WERI-Rb-1 (cell line): ENCODE data around the gene MMRN2.
"Not testable (repeated sequence)": the region's sequence is repeated elsewhere in the genome, so short reads cannot be mapped to it uniquely, and the experiment has no call there.

Source experiments
- DNase-seq: peaks from one replicate; pipeline ENCODE4 v3.0.0-alpha.2; 2020
- H3K27ac ChIP-seq: fragments of 250-450 bp; sonication (Bioruptor Pico); 2 replicates; pipeline ENCODE4 v1.5.1; 2020; ENCODE audit warnings: mild to moderate bottlenecking, moderate library complexity
- H3K27me3 ChIP-seq: fragments of 250-450 bp; sonication (Bioruptor Pico); 2 replicates; pipeline ENCODE4 v1.5.1; 2021; ENCODE audit warnings: mild to moderate bottlenecking, low read depth, moderate library complexity; ENCODE audit not compliant: insufficient read depth, severe bottlenecking
- H3K36me3 ChIP-seq: fragments of 250-450 bp; sonication (Bioruptor Pico); 2 replicates; pipeline ENCODE4 v1.5.1; 2020; ENCODE audit warnings: mild to moderate bottlenecking, moderate library complexity
- H3K4me3 ChIP-seq: 2 replicates; pipeline ENCODE4 v1.5.1; 2011; ENCODE audit warnings: low read depth, mild to moderate bottlenecking, control low read depth, low read length
- H3K9me3 ChIP-seq: fragments of 250-450 bp; sonication (Bioruptor Pico); 2 replicates; pipeline ENCODE4 v1.5.1; 2021; ENCODE audit warnings: mild to moderate bottlenecking, moderate library complexity; ENCODE audit not compliant: severe bottlenecking
- TF ChIP-seq, protein P1 (sequence below): IDR thresholded peaks from 2 replicates; pipeline ENCODE4 v1.5.1; 2011; ENCODE audit warnings: low read depth, mild to moderate bottlenecking, control low read depth, inconsistent platforms, low read length

Gene MMRN2

DNA sequence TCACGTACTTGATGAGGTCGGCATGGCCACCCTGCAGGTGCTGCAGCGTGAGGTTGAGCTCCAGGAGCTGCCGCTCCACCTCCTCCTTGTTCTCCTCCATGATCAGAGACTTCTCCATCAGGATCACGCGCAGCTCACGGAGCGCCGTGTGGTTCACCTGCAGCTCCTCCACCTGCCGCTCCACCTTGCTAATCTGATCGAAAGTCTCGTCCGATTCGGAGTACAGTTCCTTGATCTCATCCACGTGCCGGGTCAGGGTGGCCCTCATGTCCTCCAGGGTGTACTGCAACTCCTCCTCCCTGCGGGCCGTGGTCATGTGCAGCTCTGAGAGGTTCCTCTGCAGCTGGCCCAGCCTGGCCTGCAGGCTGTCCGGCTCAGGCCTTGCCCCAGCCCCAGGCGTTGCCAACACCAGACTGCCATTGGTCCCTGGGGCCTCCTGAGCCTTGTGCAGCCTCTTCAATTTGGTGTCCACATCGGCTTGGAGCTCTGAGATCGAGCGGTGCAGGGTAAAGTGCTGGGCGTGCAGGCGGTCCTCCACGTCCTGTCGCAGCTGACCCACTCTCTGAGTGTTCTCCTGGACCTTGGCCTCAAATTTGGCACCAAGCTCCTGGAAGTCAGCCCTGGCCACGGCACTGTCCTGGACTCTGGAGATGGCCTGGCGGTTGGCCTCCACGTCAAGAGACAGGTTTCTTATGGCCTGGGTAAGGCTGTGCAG is 13.9 kb downstream of the MMRN2 start:
- no peaks in the 10 kb centered on the region for H3K36me3 ChIP-seq
- H3K27ac ChIP-seq: no peak overlapping the region
- TF ChIP-seq, protein P1, sequence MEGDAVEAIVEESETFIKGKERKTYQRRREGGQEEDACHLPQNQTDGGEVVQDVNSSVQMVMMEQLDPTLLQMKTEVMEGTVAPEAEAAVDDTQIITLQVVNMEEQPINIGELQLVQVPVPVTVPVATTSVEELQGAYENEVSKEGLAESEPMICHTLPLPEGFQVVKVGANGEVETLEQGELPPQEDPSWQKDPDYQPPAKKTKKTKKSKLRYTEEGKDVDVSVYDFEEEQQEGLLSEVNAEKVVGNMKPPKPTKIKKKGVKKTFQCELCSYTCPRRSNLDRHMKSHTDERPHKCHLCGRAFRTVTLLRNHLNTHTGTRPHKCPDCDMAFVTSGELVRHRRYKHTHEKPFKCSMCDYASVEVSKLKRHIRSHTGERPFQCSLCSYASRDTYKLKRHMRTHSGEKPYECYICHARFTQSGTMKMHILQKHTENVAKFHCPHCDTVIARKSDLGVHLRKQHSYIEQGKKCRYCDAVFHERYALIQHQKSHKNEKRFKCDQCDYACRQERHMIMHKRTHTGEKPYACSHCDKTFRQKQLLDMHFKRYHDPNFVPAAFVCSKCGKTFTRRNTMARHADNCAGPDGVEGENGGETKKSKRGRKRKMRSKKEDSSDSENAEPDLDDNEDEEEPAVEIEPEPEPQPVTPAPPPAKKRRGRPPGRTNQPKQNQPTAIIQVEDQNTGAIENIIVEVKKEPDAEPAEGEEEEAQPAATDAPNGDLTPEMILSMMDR: no peak
- no peaks in the 10 kb centered on the region for H3K27me3 ChIP-seq
- no peak for DNase-seq
- no peak overlapping the region for H3K4me3 ChIP-seq
- H3K9me3 ChIP-seq: no peaks in the 10 kb centered on the region

GRCh38 chr10:86942441-86943315 is 14.7 kb downstream of the MMRN2 start:
- no peaks in the 10 kb centered on the region for H3K27me3 ChIP-seq
- DNase-seq: no peak
- no peak overlapping the region for H3K4me3 ChIP-seq
- H3K27ac ChIP-seq: no peak overlapping the region
- TF ChIP-seq, protein P1: no peak
- H3K36me3 ChIP-seq: no peaks in the 10 kb centered on the region
- H3K9me3 ChIP-seq: no peaks in the 10 kb centered on the region

DNA sequence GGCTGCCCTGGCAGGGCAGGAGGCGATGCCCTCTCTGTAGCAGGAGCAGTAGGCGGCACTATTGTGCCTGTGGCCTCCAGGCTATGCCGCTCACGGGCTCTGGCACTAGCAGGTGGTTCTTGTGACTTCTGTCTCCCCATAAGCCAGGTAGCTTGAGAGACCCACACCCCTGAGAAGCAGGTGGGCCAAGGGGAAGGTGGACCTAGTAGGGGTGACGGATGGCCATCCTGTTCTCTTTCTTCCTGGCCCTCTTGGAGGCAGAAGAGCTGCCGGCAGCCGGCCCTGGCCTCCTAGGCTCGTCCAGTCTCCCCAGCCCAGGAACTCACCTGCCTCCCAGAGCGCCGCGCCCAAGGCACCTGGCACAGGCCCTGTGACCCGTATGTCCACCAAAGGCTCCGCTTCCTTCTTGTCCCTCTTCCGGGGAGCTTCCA is 15.4 kb downstream of the MMRN2 start:
- Histone ChIP-seq H3K27ac (no peak overlapping the region), H3K27me3 (no peaks in the 10 kb centered on the region), H3K36me3 (no peaks in the 10 kb centered on the region), H3K4me3 (no peak overlapping the region), H3K9me3 (no peaks in the 10 kb centered on the region)
- no peak for DNase-seq
- TF ChIP-seq, protein P1: no peak

DNA sequence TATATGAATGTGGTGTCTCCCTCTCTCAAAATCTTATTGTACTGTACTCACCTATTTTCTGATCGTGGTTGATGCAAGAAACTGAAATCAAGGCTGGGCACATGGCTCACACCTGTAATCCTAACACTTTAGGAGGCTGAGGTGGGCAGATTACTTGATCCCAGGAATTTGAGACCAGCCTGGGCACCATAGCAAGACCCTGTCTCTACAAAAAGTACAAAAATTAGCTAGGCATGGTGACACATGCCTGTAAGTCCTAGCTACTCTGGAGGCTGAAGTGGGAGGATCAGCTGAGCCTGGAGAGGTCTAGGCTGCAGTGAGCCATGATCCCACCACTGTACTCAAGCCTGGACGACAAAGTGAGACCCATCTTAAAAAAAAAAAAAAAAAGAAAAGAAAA is 16.0 kb downstream of the MMRN2 start:
- TF ChIP-seq, protein P1: no peak
- H3K9me3 ChIP-seq: no peaks in the 10 kb centered on the region
- no peaks in the 10 kb centered on the region for H3K36me3 ChIP-seq
- no peaks in the 10 kb centered on the region for H3K27me3 ChIP-seq
- H3K27ac ChIP-seq: no peak overlapping the region
- DNase-seq: no peak
- H3K4me3 ChIP-seq: no peak overlapping the region

- H3K4me3 ChIP-seq: no peak overlapping the region
- no peaks in the 10 kb centered on the region for H3K27me3 ChIP-seq
- no peaks in the 10 kb centered on the region for H3K9me3 ChIP-seq
- H3K27ac ChIP-seq: no peak overlapping the region
- TF ChIP-seq, protein P1: no peak
- DNase-seq: no peak
- H3K36me3 ChIP-seq: no peaks in the 10 kb centered on the region
Observed at GRCh38 chr10:86940677-86941076, 16.7 kb downstream of the MMRN2 start.

DNA sequence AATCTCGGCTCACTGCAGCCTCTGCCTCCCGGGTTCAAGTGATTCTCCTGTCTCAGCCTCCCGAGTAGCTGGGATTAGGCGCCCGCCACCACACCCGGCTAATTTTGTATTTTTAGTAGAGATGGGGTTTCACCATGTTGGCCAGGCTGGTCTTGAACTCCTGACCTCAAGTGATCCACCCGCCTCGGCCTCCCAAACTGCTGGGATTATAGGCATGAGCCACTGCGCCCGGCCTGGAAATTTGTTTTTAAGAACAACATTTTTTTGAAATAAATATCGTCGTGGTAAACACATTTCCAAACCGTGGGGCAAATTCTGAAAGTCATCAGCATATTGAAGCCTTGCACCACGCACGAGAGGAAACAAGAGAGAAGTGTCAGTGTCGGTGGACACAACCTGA is 17.3 kb downstream of the MMRN2 start:
- H3K4me3 ChIP-seq, DNase-seq, H3K36me3 ChIP-seq, H3K27me3 ChIP-seq, H3K9me3 ChIP-seq, H3K27ac ChIP-seq: not testable (repeated sequence)
